HG03460 (cell line): Measurements from ENCODE around the gene MRFAP1.
"Not testable (repeated sequence)": the region's sequence is repeated elsewhere in the genome, so short reads cannot be mapped to it uniquely, and the experiment has no call there.

Source experiments
- ATAC-seq: cut with Tn5 transposase; IDR thresholded peaks from one replicate; pipeline ENCODE4 v1.9.1; 2021; ENCODE audit not compliant: unreplicated experiment

MRFAP1 gene

GRCh38 chr4:6663596-6664393 is 23.3 kb downstream of the MRFAP1 start:
- ATAC-seq, result no peak

- no peak for ATAC-seq
Observed at GRCh38 chr4:6665320-6665654, 24.8 kb downstream of the MRFAP1 start.

- ATAC-seq, result no peak
Observed at GRCh38 chr4:6668391-6668790, 27.9 kb downstream of the MRFAP1 start.

GRCh38 chr4:6671648-6672047 is 31.2 kb downstream of the MRFAP1 start:
- no peak for ATAC-seq

- no peak for ATAC-seq
Observed at GRCh38 chr4:6672131-6672530, 31.6 kb downstream of the MRFAP1 start.

GRCh38 chr4:6672541-6673190 is 32.2 kb downstream of the MRFAP1 start:
- ATAC-seq, result not testable (repeated sequence)

GRCh38 chr4:6673191-6673659 is 32.7 kb downstream of the MRFAP1 start:
- ATAC-seq, result not testable (repeated sequence)

- peak; percentile 73 for ATAC-seq
Observed at GRCh38 chr4:6673660-6674499, 33.4 kb downstream of the MRFAP1 start.

- ATAC-seq, result peak; percentile 45
Observed at GRCh38 chr4:6674500-6675149, 34.1 kb downstream of the MRFAP1 start.

- no peak for ATAC-seq
Observed at GRCh38 chr4:6676722-6677558, 36.5 kb downstream of the MRFAP1 start.

GRCh38 chr4:6680372-6681034 is 40.0 kb downstream of the MRFAP1 start:
- ATAC-seq, result no peak

GRCh38 chr4:6681191-6681590 is 40.7 kb downstream of the MRFAP1 start:
- no peak for ATAC-seq

GRCh38 chr4:6682862-6683590 is 42.5 kb downstream of the MRFAP1 start:
- ATAC-seq, result no peak

- ATAC-seq, result no peak
Observed at GRCh38 chr4:6684656-6685055, 44.2 kb downstream of the MRFAP1 start.

GRCh38 chr4:6686104-6686787 is 45.8 kb downstream of the MRFAP1 start:
- ATAC-seq, result no peak

GRCh38 chr4:6687947-6688878 is 47.7 kb downstream of the MRFAP1 start:
- ATAC-seq, result no peak

- peak; percentile 79 for ATAC-seq
Observed at GRCh38 chr4:6688879-6689505, 48.5 kb downstream of the MRFAP1 start.
